OCI-LY3 (cell line): ENCODE results near the gene OXNAD1.

Experiments
- H2AFZ ChIP-seq: fragments of 200-600, 300-600 bp; shearing (Covaris generic); 2 replicates; pipeline ENCODE4 v1.6.0; 2014; ENCODE audit warnings: antibody characterized with exemption, low read depth, low read length
- H3K27ac ChIP-seq: fragments of 200-600, 300-600 bp; sonication (generic); 2 replicates; pipeline ENCODE4 v1.5.1; 2014; ENCODE audit warnings: mild to moderate bottlenecking, low read length, moderate library complexity, mixed read lengths
- H3K27me3 ChIP-seq: fragments of 200-600, 300-600 bp; sonication (generic); 2 replicates; pipeline ENCODE4 v1.6.1; 2014; ENCODE audit warnings: low read depth, low read length, mixed read lengths
- H3K36me3 ChIP-seq: fragments of 200-600, 300-600 bp; sonication (generic); replicated peaks from 2 replicates; pipeline ENCODE3; 2014; ENCODE audit warnings: low read depth, low read length, mixed read lengths
- H3K4me1 ChIP-seq: fragments of 300-600, 200-600 bp; sonication (generic); 2 replicates; pipeline ENCODE4 v1.6.1; 2014; ENCODE audit warnings: low read length, mixed read lengths
- H3K4me2 ChIP-seq: fragments of 200-600, 300-600 bp; sonication (generic); 2 replicates; pipeline ENCODE4 v1.6.1; 2014; ENCODE audit warnings: low read length, mixed read lengths
- H3K4me3 ChIP-seq: fragments of 300-600, 200-600 bp; sonication (generic); 2 replicates; pipeline ENCODE4 v1.5.1; 2014; ENCODE audit warnings: antibody characterized with exemption, mild to moderate bottlenecking, low read length, moderate library complexity
- H3K79me2 ChIP-seq: fragments of 300-600, 200-600 bp; shearing (Covaris generic); 2 replicates; pipeline ENCODE4 v1.6.1; 2014; ENCODE audit warnings: mild to moderate bottlenecking, low read length, mixed read lengths
- H3K9ac ChIP-seq: fragments of 300-600, 200-600 bp; shearing (Covaris generic); 2 replicates; pipeline ENCODE4 v1.6.0; 2014; ENCODE audit warnings: mild to moderate bottlenecking, low read length, moderate library complexity
- H3K9me3 ChIP-seq: fragments of 200-600, 300-600 bp; shearing (Covaris generic); 2 replicates; pipeline ENCODE4 v1.6.1; 2014; ENCODE audit warnings: low read length, mixed read lengths; ENCODE audit not compliant: insufficient read depth
- H4K20me1 ChIP-seq: fragments of 200-600, 300-600 bp; sonication (generic); 2 replicates; pipeline ENCODE4 v1.6.1; 2016; ENCODE audit warnings: low read length, mixed read lengths; ENCODE audit not compliant: insufficient read depth
- CTCF ChIP-seq: fragments of 200-600, 300-600 bp; sonication (generic); IDR thresholded peaks from 2 replicates; pipeline ENCODE4 v1.5.1; 2014; ENCODE audit warnings: antibody characterized with exemption, low read length, low read depth
- EZH2phosphoT487 ChIP-seq: fragments of 200-600 bp; shearing (Covaris generic); IDR thresholded peaks from 2 replicates; pipeline ENCODE4 v1.6.1; 2018; ENCODE audit warnings: antibody characterized with exemption, mixed run types, low read depth

OXNAD1 gene

GRCh38 chr3:16273867-16274266, 8.9 kb downstream of the OXNAD1 start:
- H3K9me3 ChIP-seq, result no peaks in the 10 kb centered on the region
- TF ChIP-seq EZH2phosphoT487 (no peak), CTCF (no peak)
- H3K36me3 ChIP-seq, result peaks cover 23% of the 10 kb centered on the region

GRCh38 chr3:16277471-16277870, 12.5 kb downstream of the OXNAD1 start:
- no peaks in the 10 kb centered on the region for H3K9me3 ChIP-seq
- H3K9ac ChIP-seq, result no peak overlapping the region
- H3K27me3 ChIP-seq, result no peaks in the 10 kb centered on the region
- H3K4me3 ChIP-seq, result no peak overlapping the region
- H3K4me1 ChIP-seq, result no peaks in the 10 kb centered on the region
- no peaks in the 10 kb centered on the region for H4K20me1 ChIP-seq
- H2AFZ ChIP-seq, result no peak overlapping the region
- H3K27ac ChIP-seq, result no peak overlapping the region
- TF ChIP-seq EZH2phosphoT487 (no peak), CTCF (no peak)
- peaks cover 9% of the 10 kb centered on the region for H3K36me3 ChIP-seq
- H3K79me2 ChIP-seq, result no peaks in the 10 kb centered on the region
- no peak overlapping the region for H3K4me2 ChIP-seq

More at GRCh38 chr3:16273867-16274266, 8.9 kb downstream of the OXNAD1 start:
- Histone ChIP-seq H3K27me3 (no peaks in the 10 kb centered on the region), H3K79me2 (peaks cover 3% of the 10 kb centered on the region; the same call in 1 of the 2 replicates), H3K4me2 (no peak overlapping the region), H2AFZ (no peak overlapping the region), H3K4me1 (no peaks in the 10 kb centered on the region), H4K20me1 (no peaks in the 10 kb centered on the region), H3K9ac (no peak overlapping the region), H3K27ac (no peak overlapping the region), H3K4me3 (no peak overlapping the region)

GRCh38 chr3:16279010-16279801, 14.2 kb downstream of the OXNAD1 start:
- Histone ChIP-seq H3K27me3 (no peaks in the 10 kb centered on the region), H3K36me3 (peaks cover 11% of the 10 kb centered on the region), H2AFZ (no peak overlapping the region), H3K9ac (no peak overlapping the region), H3K4me1 (no peaks in the 10 kb centered on the region), H3K27ac (no peak overlapping the region), H3K4me2 (no peak overlapping the region), H3K9me3 (no peaks in the 10 kb centered on the region), H3K4me3 (no peak overlapping the region), H3K79me2 (no peaks in the 10 kb centered on the region), H4K20me1 (no peaks in the 10 kb centered on the region)
- TF ChIP-seq CTCF, result no peak
- no peak for TF ChIP-seq EZH2phosphoT487

GRCh38 chr3:16280671-16281070, 15.7 kb downstream of the OXNAD1 start:
- TF ChIP-seq EZH2phosphoT487 (no peak), CTCF (no peak)
- H3K4me1 ChIP-seq, result no peaks in the 10 kb centered on the region
- no peaks in the 10 kb centered on the region for H3K27me3 ChIP-seq
- H3K4me3 ChIP-seq, result no peak overlapping the region
- no peaks in the 10 kb centered on the region for H3K79me2 ChIP-seq
- H3K9ac ChIP-seq, result no peak overlapping the region
- no peak overlapping the region for H3K27ac ChIP-seq
- H4K20me1 ChIP-seq, result no peaks in the 10 kb centered on the region
- H3K4me2 ChIP-seq, result no peak overlapping the region
- H3K9me3 ChIP-seq, result no peaks in the 10 kb centered on the region
- peaks cover 8% of the 10 kb centered on the region for H3K36me3 ChIP-seq
- no peak overlapping the region for H2AFZ ChIP-seq
